HEK293 (cell line): ENCODE measurements around the gene BAX.

Experiments used
- CTCF ChIA-PET: fragments of 350-600 bp; formaldehyde crosslinking; extraction: SDS; loops from one replicate; lab custom pipeline; 2021; ENCODE audit warnings: antibody characterized with exemption; lab: Yijun Ruan, JAX
- POLR2A ChIA-PET: fragments of 300-600 bp; formaldehyde crosslinking; extraction: SDS; loops from one replicate; lab custom pipeline; 2020; ENCODE audit warnings: antibody characterized with exemption, inconsistent platforms; lab: Yijun Ruan, JAX
- H3K27ac ChIP-seq: fragments of 200-500 bp; sonication (Bioruptor generic); 2 replicates; pipeline ENCODE4 v1.5.1; 2014; ENCODE audit warnings: low read depth, low read length, control low read depth, inconsistent platforms; ENCODE audit errors: extremely low read depth
- H3K36me3 ChIP-seq, 2 experiments: fragments of 200-500 bp in 1 of 2; sonication (Bioruptor generic) in 1 of 2; 1 replicate in 1 of 2; 2 replicates in 1 of 2; pipeline ENCODE4 v1.5.1; 2014 to 2017; ENCODE audit warnings: inconsistent platforms in 2 of 2, low read length in 2 of 2; ENCODE audit not compliant: control insufficient read depth in 2 of 2, insufficient read depth in 1 of 2
- H3K4me1 ChIP-seq: fragments of 200-500 bp; sonication (Bioruptor generic); 2 replicates; pipeline ENCODE4 v1.5.1; 2014; ENCODE audit warnings: mild to moderate bottlenecking, low read length, inconsistent platforms; ENCODE audit not compliant: control insufficient read depth, insufficient read depth
- H3K4me3 ChIP-seq: 2 replicates; pipeline ENCODE4 v1.5.1; 2011; ENCODE audit warnings: low read depth, mild to moderate bottlenecking, control low read depth, low read length, moderate library complexity
- H3K9me3 ChIP-seq: fragments of 200-500 bp; sonication (Bioruptor generic); 2 replicates; pipeline ENCODE4 v1.5.1; 2014; ENCODE audit warnings: low read depth, low read length, inconsistent platforms; ENCODE audit not compliant: control insufficient read depth, insufficient read depth
- GFI1B ChIP-seq: fragments of 450-650 bp; formaldehyde crosslinking; IDR thresholded peaks from 2 replicates; pipeline ENCODE4 v1.5.1; 2016; ENCODE audit warnings: missing biosample characterization, missing genetic modification characterization
- HOXC10 ChIP-seq: sonication (generic); formaldehyde crosslinking; IDR thresholded peaks from 2 replicates; pipeline ENCODE4 v1.8.1; 2023; ENCODE audit warnings: mild to moderate bottlenecking, missing genetic modification reagents
- KLF7 ChIP-seq: fragments of 450-650 bp; formaldehyde crosslinking; IDR thresholded peaks from 2 replicates; pipeline ENCODE4 v1.5.1; 2016; ENCODE audit warnings: missing biosample characterization, missing genetic modification characterization, borderline replicate concordance
- MYNN ChIP-seq: fragments of 450-650 bp; formaldehyde crosslinking; IDR thresholded peaks from 2 replicates; pipeline ENCODE4 v1.5.1; 2016; ENCODE audit warnings: missing biosample characterization, missing genetic modification characterization, borderline replicate concordance
- SCRT2 ChIP-seq: fragments of 450-650 bp; formaldehyde crosslinking; IDR thresholded peaks from 2 replicates; pipeline ENCODE4 v1.5.1; 2016; ENCODE audit warnings: missing biosample characterization, missing genetic modification characterization
- WT1 ChIP-seq: fragments of 450-650 bp; formaldehyde crosslinking; IDR thresholded peaks from 2 replicates; pipeline ENCODE4 v1.5.1; 2016; ENCODE audit warnings: missing biosample characterization, missing genetic modification characterization
- ZBTB44 ChIP-seq: fragments of 450-650 bp; IDR thresholded peaks from 2 replicates; pipeline ENCODE4 v1.5.1; 2018; ENCODE audit warnings: missing biosample characterization, mild to moderate bottlenecking, missing genetic modification characterization
- ZNF112 ChIP-seq: fragments of 450-650 bp; formaldehyde crosslinking; IDR thresholded peaks from 2 replicates; pipeline ENCODE4 v1.5.0; 2017; ENCODE audit warnings: missing biosample characterization, missing genetic modification characterization
- ZNF121 ChIP-seq: fragments of 450-650 bp; formaldehyde crosslinking; IDR thresholded peaks from 2 replicates; pipeline ENCODE4 v1.5.1; 2016; ENCODE audit warnings: missing biosample characterization, missing genetic modification characterization
- ZNF24 ChIP-seq: fragments of 450-650 bp; formaldehyde crosslinking; IDR thresholded peaks from 2 replicates; pipeline ENCODE4 v1.5.1; 2016; ENCODE audit warnings: missing biosample characterization, missing genetic modification characterization
- ZNF248 ChIP-seq: fragments of 450-650 bp; formaldehyde crosslinking; IDR thresholded peaks from 2 replicates; pipeline ENCODE4 v1.5.1; 2017; ENCODE audit warnings: missing biosample characterization, missing genetic modification characterization
- ZNF266 ChIP-seq: fragments of 450-650 bp; formaldehyde crosslinking; IDR thresholded peaks from 2 replicates; pipeline ENCODE4 v1.5.1; 2016; ENCODE audit warnings: missing biosample characterization, missing genetic modification characterization, low read depth
- ZNF274 ChIP-seq, 2 experiments: fragments of 200-500 bp in 1 of 2; fragments of 450-650 bp in 1 of 2; sonication (Bioruptor generic) in 1 of 2; formaldehyde crosslinking in 1 of 2; IDR thresholded peaks; 2 replicates each; pipeline versions ENCODE4 v1.5.1 to v1.6.1; 2014 to 2016; ENCODE audit warnings: borderline replicate concordance in 1 of 2, inconsistent platforms in 1 of 2, low read length in 1 of 2, missing biosample characterization in 1 of 2, missing genetic modification characterization in 1 of 2
- ZNF311 ChIP-seq: fragments of 450-650 bp; formaldehyde crosslinking; IDR thresholded peaks from 2 replicates; pipeline ENCODE4 v1.5.1; 2017; ENCODE audit warnings: missing biosample characterization, missing genetic modification characterization, borderline replicate concordance
- ZNF37A ChIP-seq: fragments of 450-650 bp; IDR thresholded peaks from 2 replicates; pipeline ENCODE4 v1.5.1; 2018; ENCODE audit warnings: missing biosample characterization, missing genetic modification characterization
- ZNF391 ChIP-seq: fragments of 450-650 bp; formaldehyde crosslinking; IDR thresholded peaks from 2 replicates; pipeline ENCODE4 v1.5.1; 2016; ENCODE audit warnings: low read depth, missing biosample characterization, missing genetic modification characterization, borderline replicate concordance
- ZNF501 ChIP-seq: fragments of 450-650 bp; formaldehyde crosslinking; IDR thresholded peaks from 2 replicates; pipeline ENCODE4 v1.5.1; 2016; ENCODE audit warnings: missing biosample characterization, missing genetic modification characterization
- ZNF548 ChIP-seq: fragments of 450-650 bp; formaldehyde crosslinking; IDR thresholded peaks from 2 replicates; pipeline ENCODE4 v1.5.1; 2016; ENCODE audit warnings: missing biosample characterization, missing genetic modification characterization
- ZNF596 ChIP-seq: fragments of 450-650 bp; IDR thresholded peaks from 2 replicates; pipeline ENCODE4 v1.5.0; 2018; ENCODE audit warnings: missing biosample characterization, mild to moderate bottlenecking, missing genetic modification characterization, moderate library complexity
- ZNF701 ChIP-seq: fragments of 450-650 bp; formaldehyde crosslinking; IDR thresholded peaks from 2 replicates; pipeline ENCODE4 v1.5.1; 2016; ENCODE audit warnings: missing biosample characterization, missing genetic modification characterization
- ZNF791 ChIP-seq: fragments of 450-650 bp; formaldehyde crosslinking; IDR thresholded peaks from 2 replicates; pipeline ENCODE4 v1.5.1; 2016; ENCODE audit warnings: missing biosample characterization, missing genetic modification characterization
- TF ChIP-seq, protein P1 (sequence below): fragments of 450-650 bp; formaldehyde crosslinking; IDR thresholded peaks from 2 replicates; pipeline ENCODE4 v1.5.1; 2016; ENCODE audit warnings: missing biosample characterization, missing genetic modification characterization
- TF ChIP-seq, protein P2 (sequence below): fragments of 450-650 bp; formaldehyde crosslinking; IDR thresholded peaks from 2 replicates; pipeline ENCODE4 v1.5.1; 2016; ENCODE audit warnings: missing biosample characterization, missing genetic modification characterization
- TF ChIP-seq, protein P3 (sequence below): fragments of 450-650 bp; formaldehyde crosslinking; IDR thresholded peaks from 2 replicates; pipeline ENCODE4 v1.5.1; 2016; ENCODE audit warnings: missing biosample characterization, missing genetic modification characterization
- TF ChIP-seq, protein P4 (sequence below): fragments of 450-650 bp; formaldehyde crosslinking; IDR thresholded peaks from 2 replicates; pipeline ENCODE4 v1.5.1; 2016; ENCODE audit warnings: missing biosample characterization, missing genetic modification characterization

Gene BAX

DNA sequence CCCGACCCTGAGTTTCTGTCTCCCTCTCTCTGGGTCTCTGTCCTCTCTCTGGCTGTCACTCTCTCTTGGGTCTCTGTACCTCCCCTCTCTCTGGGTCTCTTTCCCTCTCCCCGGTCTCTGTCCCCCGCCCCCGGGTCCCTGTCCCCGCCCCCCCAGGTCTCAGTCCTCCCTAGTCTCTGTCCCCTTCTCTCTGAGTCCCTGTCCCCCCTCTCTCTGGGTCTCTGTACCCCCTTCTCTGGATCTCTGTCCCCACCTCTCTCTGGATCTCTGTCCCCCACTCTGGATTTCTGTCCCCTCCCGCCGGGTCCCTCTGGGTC is 8.1 kb downstream of the BAX start:
- H3K9me3 ChIP-seq: no peaks in the 10 kb centered on the region
- TF ChIP-seq KLF7 (tag by site-specific recombination) (no peak), ZNF791 (tag by site-specific recombination) (no peak), GFI1B (tag by site-specific recombination) (no peak), ZNF112 (tag by site-specific recombination) (no peak), ZNF266 (tag by site-specific recombination) (no peak), ZNF391 (tag by site-specific recombination) (no peak), ZNF596 (tag by site-specific recombination) (no peak), MYNN (tag by site-specific recombination) (no peak), ZNF501 (tag by site-specific recombination) (no peak), ZNF248 (no peak), ZBTB44 (tag by site-specific recombination) (no peak), ZNF274 (IDR thresholded peaks at IDR 0.05; ENCODE audit: low read length) (no peak), ZNF274 (tag by site-specific recombination; IDR thresholded peaks at IDR 0.05; ENCODE audit: borderline replicate concordance) (no peak), ZNF311 (tag by site-specific recombination) (no peak), ZNF37A (tag by site-specific recombination) (no peak), ZNF121 (tag by site-specific recombination) (no peak), ZNF548 (tag by site-specific recombination) (no peak)
- TF ChIP-seq, protein P1, sequence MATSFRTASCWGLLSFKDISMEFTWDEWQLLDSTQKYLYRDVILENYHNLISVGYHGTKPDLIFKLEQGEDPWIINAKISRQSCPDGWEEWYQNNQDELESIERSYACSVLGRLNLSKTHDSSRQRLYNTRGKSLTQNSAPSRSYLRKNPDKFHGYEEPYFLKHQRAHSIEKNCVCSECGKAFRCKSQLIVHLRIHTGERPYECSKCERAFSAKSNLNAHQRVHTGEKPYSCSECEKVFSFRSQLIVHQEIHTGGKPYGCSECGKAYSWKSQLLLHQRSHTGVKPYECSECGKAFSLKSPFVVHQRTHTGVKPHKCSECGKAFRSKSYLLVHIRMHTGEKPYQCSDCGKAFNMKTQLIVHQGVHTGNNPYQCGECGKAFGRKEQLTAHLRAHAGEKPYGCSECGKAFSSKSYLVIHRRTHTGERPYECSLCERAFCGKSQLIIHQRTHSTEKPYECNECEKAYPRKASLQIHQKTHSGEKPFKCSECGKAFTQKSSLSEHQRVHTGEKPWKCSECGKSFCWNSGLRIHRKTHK: no peak
- TF ChIP-seq, protein P2, sequence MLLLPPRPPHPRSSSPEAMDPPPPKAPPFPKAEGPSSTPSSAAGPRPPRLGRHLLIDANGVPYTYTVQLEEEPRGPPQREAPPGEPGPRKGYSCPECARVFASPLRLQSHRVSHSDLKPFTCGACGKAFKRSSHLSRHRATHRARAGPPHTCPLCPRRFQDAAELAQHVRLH (tag by site-specific recombination): no peak
- H3K36me3 ChIP-seq: peaks cover 9 to 38% of the 10 kb centered on the region in 2 experiments; a peak in 2 of 3 replicates
- H3K4me1 ChIP-seq: peaks cover 20% of the 10 kb centered on the region
- no peak overlapping the region; the same call in 1 of the 2 replicates for H3K27ac ChIP-seq
- CTCF ChIA-PET: interaction anchor here (1.7 kb wide), 1 partner anchor 20 kb away, joined by 10 read pairs; no protein-coding TSS in a partner anchor
- POLR2A ChIA-PET: interaction anchor here (1.3 to 2.7 kb wide), 4 partner anchors 8 to 91 kb away, joined by 5 to 16 read pairs (median 6); partner anchors contain the start of genes NUCB1 and PPP1R15A
- no peak overlapping the region for H3K4me3 ChIP-seq

DNA sequence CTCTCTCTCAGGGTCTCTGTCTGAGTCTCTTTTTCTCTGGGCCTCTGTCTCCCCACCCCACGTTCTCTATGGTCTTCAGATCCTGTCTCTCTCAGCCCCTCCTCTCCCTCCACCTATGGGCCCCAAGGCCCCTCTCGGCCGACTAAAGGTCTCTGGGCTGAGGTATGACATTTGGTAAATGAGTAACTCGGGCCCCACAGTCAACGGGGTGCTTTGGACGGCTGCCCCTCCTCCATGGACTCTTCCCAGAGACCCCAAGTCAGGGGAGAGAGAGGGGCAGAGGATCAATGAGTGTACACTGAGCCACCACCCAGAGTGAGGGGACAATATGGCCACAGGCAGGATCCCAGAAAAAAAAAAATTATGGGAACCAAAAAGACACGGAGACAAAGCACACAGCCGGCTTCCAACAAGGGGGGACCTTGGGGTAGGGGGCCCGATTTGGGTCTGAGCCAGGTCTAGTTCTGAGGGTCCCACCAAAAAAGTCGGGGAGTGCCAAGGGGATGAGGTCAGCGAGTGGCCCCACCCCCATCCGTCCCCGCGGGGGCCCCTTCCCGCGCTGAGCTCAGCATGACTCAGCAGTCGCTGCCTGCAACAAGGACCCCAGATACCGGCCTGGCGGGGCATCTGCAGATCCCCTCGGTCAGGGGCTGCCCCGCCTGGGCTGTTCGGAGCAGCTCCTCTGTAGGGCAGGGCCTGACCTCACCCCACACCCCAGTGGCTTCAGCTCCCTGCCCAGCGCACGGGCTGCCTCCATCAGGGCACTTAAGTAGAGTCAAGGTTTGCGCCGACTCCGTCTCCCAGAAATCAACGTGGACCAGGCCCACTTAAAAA is 8.9 kb downstream of the BAX start:
- H3K4me3 ChIP-seq: no peak overlapping the region
- POLR2A ChIA-PET: interaction anchor here (0.5 to 3.2 kb wide), 9 partner anchors 9 to 471 kb away, joined by 3 to 16 read pairs (median 5); partner anchors contain the start of genes BAX, GYS1, NUCB1 and PPP1R15A
- peak overlapping the region; percentile 82 for H3K27ac ChIP-seq
- TF ChIP-seq ZNF501 (tag by site-specific recombination) (peak; percentile 66; the same call in 1 of the 2 replicates), ZNF24 (0 out of 2 replicates have a peak, but pooled peaks have one; percentile 72), WT1 (peak; percentile 64), HOXC10 (CRISPR knock-in tag) (no peak), SCRT2 (tag by site-specific recombination) (peak; percentile 57; the same call in 1 of the 2 replicates), ZNF701 (tag by site-specific recombination) (no peak)
- TF ChIP-seq, protein P3, sequence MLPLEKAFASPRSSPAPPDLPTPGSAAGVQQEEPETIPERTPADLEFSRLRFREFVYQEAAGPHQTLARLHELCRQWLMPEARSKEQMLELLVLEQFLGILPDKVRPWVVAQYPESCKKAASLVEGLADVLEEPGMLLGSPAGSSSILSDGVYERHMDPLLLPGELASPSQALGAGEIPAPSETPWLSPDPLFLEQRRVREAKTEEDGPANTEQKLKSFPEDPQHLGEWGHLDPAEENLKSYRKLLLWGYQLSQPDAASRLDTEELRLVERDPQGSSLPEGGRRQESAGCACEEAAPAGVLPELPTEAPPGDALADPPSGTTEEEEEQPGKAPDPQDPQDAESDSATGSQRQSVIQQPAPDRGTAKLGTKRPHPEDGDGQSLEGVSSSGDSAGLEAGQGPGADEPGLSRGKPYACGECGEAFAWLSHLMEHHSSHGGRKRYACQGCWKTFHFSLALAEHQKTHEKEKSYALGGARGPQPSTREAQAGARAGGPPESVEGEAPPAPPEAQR: peak; percentile 63; the same call in 1 of the 2 replicates
- TF ChIP-seq, protein P4, sequence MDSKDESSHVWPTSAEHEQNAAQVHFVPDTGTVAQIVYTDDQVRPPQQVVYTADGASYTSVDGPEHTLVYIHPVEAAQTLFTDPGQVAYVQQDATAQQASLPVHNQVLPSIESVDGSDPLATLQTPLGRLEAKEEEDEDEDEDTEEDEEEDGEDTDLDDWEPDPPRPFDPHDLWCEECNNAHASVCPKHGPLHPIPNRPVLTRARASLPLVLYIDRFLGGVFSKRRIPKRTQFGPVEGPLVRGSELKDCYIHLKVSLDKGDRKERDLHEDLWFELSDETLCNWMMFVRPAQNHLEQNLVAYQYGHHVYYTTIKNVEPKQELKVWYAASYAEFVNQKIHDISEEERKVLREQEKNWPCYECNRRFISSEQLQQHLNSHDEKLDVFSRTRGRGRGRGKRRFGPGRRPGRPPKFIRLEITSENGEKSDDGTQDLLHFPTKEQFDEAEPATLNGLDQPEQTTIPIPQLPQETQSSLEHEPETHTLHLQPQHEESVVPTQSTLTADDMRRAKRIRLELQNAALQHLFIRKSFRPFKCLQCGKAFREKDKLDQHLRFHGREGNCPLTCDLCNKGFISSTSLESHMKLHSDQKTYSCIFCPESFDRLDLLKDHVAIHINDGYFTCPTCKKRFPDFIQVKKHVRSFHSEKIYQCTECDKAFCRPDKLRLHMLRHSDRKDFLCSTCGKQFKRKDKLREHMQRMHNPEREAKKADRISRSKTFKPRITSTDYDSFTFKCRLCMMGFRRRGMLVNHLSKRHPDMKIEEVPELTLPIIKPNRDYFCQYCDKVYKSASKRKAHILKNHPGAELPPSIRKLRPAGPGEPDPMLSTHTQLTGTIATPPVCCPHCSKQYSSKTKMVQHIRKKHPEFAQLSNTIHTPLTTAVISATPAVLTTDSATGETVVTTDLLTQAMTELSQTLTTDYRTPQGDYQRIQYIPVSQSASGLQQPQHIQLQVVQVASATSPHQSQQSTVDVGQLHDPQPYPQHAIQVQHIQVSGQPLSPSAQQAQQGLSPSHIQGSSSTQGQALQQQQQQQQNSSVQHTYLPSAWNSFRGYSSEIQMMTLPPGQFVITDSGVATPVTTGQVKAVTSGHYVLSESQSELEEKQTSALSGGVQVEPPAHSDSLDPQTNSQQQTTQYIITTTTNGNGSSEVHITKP: peak; percentile 59

More for the DNA sequence above, 8.9 kb downstream of the BAX start:
- Histone ChIP-seq H3K4me1 (peaks cover 20% of the 10 kb centered on the region), H3K9me3 (no peaks in the 10 kb centered on the region), H3K36me3 (peaks cover 2 to 40% of the 10 kb centered on the region in 2 experiments; a peak in 2 of 3 replicates)
- CTCF ChIA-PET: interaction anchor here (0.6 to 1.4 kb wide), 5 partner anchors 30 to 123 kb away, joined by 3 to 5 read pairs (median 4); partner anchors contain the start of genes GYS1 and RUVBL2
